ENCODE measurements around the gene CDK10.

GRCh38 chr16:89690392-89690901, 4.0 kb downstream of the CDK10 start:
- TF ChIP-seq CTCF (IDR thresholded peaks at IDR 0.05; ENCODE audit: insufficient read depth, low read depth, low read length) = no peak
- no peak for TF ChIP-seq EZH2 (IDR thresholded peaks at IDR 0.05; ENCODE audit: insufficient read depth, low read length)
